GM12865 (cell line): ENCODE data around the gene FBXO47.
A peak's percentile ranks its signal among the peaks of the same experiment; 100 is the strongest.
"Not testable (repeated sequence)": the region's sequence is repeated elsewhere in the genome, so short reads cannot be mapped to it uniquely, and the experiment has no call there.

Source experiments
- DNase-seq: peaks from one replicate; pipeline ENCODE4 v3.0.0; 2010; ENCODE audit warnings: low read depth
- H3K4me3 ChIP-seq: 2 replicates; pipeline ENCODE4 v1.5.1; 2011; ENCODE audit warnings: mild to moderate bottlenecking, low read depth, low read length, control low read depth
- TF ChIP-seq, protein P1 (sequence below): IDR thresholded peaks from 2 replicates; pipeline ENCODE4 v1.5.1; 2011; ENCODE audit warnings: low read length, control low read depth, low read depth, inconsistent platforms; ENCODE audit not compliant: insufficient read depth; ENCODE audit errors: missing control alignments

FBXO47 gene

DNA sequence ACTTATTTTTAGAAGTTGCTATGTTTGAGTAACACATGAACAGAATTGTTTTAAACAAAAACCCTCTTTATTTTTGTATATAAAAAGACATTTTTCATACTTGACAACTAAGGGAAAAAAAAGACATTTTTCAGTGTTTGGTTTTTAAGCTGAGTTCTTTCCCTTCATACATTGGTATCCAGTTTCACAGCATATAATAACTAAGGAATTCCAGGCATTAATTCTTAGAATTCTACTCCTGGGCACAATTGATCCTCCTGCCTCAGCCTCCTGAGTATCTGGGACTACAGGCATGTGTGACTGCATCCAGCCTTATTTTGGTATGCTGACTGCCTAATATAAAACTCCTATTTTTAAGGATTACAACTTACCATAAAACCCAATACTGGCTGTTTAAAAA is 8.4 kb downstream of the FBXO47 start:
- TF ChIP-seq, protein P1, sequence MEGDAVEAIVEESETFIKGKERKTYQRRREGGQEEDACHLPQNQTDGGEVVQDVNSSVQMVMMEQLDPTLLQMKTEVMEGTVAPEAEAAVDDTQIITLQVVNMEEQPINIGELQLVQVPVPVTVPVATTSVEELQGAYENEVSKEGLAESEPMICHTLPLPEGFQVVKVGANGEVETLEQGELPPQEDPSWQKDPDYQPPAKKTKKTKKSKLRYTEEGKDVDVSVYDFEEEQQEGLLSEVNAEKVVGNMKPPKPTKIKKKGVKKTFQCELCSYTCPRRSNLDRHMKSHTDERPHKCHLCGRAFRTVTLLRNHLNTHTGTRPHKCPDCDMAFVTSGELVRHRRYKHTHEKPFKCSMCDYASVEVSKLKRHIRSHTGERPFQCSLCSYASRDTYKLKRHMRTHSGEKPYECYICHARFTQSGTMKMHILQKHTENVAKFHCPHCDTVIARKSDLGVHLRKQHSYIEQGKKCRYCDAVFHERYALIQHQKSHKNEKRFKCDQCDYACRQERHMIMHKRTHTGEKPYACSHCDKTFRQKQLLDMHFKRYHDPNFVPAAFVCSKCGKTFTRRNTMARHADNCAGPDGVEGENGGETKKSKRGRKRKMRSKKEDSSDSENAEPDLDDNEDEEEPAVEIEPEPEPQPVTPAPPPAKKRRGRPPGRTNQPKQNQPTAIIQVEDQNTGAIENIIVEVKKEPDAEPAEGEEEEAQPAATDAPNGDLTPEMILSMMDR = no peak

DNA sequence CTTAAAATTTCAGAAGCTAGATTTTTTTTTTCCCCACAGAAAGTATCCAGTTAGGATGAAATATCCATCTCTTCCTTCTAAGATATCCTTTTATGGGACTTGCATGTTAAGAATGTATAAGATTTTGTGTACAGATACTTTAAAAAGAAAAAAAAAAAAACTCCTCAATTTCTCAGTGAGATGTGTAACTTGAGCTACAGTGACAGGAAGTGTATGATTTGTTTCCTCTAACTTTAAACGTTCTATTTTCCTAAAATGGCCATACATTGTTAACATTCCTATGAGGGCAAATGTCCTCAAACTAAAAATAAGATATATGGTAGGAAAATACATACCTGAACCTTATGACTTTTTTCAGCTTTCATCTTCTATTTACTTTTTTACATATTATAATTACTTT is 8.9 kb downstream of the FBXO47 start:
- no peak for DNase-seq
- no peak overlapping the region for H3K4me3 ChIP-seq
- TF ChIP-seq, protein P1 = no peak

More for the DNA sequence above, 8.4 kb downstream of the FBXO47 start:
- no peak for DNase-seq
- H3K4me3 ChIP-seq = no peak overlapping the region

DNA sequence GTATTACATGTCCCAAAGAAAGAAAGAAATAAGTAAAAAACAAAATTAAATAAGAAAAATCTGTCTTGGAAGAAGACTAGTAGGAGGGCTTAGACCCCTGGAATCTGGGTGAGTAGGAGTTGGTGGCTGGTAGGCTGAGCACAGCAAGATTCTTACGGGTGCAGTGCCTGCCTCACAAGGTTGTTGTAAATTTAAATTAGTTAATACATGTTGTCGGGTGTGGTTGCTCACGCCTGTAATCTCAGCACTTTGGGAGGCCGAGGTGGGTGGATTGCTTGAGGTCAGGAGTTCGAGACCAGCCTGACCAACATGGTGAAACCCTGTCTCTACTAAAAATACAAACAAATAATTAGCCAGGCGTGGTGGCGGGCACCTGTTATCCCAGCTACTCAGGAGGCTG is 13.4 kb downstream of the FBXO47 start:
- not testable (repeated sequence) for DNase-seq, H3K4me3 ChIP-seq

DNA sequence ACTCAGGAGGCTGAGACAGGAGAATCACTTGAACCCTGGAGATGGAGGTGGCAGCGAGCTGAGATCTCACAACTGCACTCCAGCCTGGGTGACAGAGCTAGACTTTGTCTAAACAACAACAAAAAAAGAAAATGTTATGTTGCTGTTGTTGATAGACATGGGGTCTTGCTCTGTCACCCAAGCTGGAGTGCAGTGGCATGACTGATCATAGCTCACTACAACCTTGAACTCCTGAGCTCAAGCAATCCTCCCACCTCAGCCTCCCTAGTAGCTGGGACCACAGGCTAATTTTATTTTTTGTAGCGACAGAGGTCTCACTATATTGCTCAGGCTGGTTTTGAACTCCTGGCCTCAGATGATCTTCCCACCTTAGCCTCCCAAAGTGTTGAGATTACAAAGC is 20.0 kb downstream of the FBXO47 start:
- TF ChIP-seq, protein P1 = no peak
- DNase-seq = no peak
- no peak overlapping the region for H3K4me3 ChIP-seq

DNA sequence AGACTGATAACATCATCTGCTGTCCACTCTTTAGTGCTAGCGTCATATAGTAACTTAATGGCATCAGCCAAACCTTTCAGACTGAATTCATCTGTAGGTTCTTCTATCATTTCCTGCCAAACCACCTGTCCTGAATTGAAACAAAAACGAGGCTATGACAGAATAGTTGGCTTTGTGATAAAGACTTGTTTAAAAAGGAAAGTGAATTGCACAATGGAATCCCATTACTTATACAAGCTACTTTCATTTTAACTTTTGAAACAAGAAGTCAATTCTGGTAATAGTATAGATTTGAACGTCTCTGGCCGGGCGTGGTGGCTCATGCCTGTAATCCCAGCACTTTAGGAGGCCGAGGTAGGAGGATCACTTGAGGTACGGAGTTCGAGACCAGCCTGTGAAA is 23.6 kb downstream of the FBXO47 start:
- no peak overlapping the region for H3K4me3 ChIP-seq
- TF ChIP-seq, protein P1 = no peak
- peak; percentile 65 for DNase-seq

DNA sequence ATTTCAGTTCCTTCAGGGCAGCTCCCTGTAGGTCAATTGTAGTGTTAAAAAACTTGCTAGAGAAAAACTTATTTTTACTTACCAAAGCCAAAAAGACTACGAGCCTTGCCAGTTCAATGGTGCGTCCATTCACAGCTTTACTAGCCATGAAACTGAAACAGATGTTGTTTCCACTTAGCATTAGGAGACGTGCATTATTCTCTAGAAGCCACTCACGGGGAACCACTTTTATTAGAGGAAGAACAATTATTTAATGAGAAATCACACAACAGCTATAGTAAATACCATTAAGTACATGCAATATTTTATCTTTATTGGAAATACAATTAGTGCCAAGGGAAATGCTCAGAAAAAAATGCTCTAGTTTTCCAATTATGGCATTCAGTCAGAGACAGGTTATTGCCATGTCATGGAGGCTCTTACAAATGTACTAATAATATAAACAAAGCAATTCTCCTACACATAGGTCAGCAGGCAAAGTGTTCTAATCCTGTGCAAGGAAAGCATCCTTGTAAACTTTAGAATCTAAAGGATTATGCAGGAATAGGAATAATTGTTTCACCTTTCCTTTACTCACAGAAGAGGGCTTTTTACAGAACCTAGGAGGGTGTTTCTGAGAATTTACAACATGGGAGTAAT is 24.4 kb downstream of the FBXO47 start:
- no peak overlapping the region for H3K4me3 ChIP-seq
- TF ChIP-seq, protein P1 = no peak
- DNase-seq = peak; percentile 50

DNA sequence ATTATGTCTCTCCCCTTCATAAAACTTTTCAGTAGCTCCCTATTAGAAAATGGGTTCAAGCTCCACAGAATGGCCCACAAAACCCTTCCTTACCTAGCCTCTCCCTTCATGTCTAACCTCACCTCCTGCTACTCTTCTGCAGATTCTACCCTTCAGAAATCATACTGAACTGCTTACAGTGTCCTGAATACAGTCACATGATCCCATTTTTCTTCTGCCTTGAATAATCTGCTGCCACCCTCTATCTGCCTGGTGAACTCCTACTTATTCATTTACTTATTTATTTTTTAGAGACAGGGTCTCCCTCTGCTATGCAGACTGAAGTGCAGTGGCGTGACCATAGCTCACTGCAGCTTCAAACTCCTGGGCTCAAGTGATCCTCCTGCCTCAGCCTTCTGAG is 26.8 kb downstream of the FBXO47 start:
- no peak overlapping the region for H3K4me3 ChIP-seq
- no peak for DNase-seq
- TF ChIP-seq, protein P1 = no peak
